ENCODE measurements around the gene LAMB1.

The LAMB1 gene

GRCh38 chr7:107995184-107996071, 7.5 kb downstream of the LAMB1 start:
- H3K9me3 ChIP-seq (replicated peaks in 1 of 11): no peaks in the 10 kb centered on the region
- no peak overlapping the region for H3K9ac ChIP-seq
- H3K36me3 ChIP-seq: no peaks in the 10 kb centered on the region
- H3K27me3 ChIP-seq: no peaks in the 10 kb centered on the region
- no peaks in the 10 kb centered on the region for H4K20me1 ChIP-seq
- H3K27ac ChIP-seq: no peak overlapping the region
- H3K4me1 ChIP-seq: peaks cover 0 to 14% (median 7%) of the 10 kb centered on the region in 10 experiments; a peak in 8 of 20 replicates
- H3K4me2 ChIP-seq: no peak overlapping the region
- no peak for TF ChIP-seq Cebpa-rat (IDR thresholded peaks at IDR 0.05)
- H3K4me3 ChIP-seq: no peak overlapping the region

- Histone ChIP-seq H3K4me2 (peak overlapping the region in 5 of 11 experiments; percentile 1 to 33 (median 5); a peak in 3 of 22 replicates), H3K4me3 (no peak overlapping the region), H3K36me3 (no peaks in the 10 kb centered on the region), H3K9me3 (replicated peaks in 1 of 11) (peaks cover 0 to 4% (median 0%) of the 10 kb centered on the region in 11 experiments; a peak in 1 of 22 replicates), H4K20me1 (no peaks in the 10 kb centered on the region), H3K27ac (no peak overlapping the region), H3K9ac (no peak overlapping the region), H3K4me1 (peaks cover 2 to 11% (median 3%) of the 10 kb centered on the region in 10 experiments; a peak in 12 of 20 replicates), H3K27me3 (no peaks in the 10 kb centered on the region)
- TF ChIP-seq Cebpa-rat (IDR thresholded peaks at IDR 0.05): no peak
Measured at GRCh38 chr7:107994421-107995030, 8.4 kb downstream of the LAMB1 start.

- no peak overlapping the region for H3K27ac ChIP-seq
- peaks cover 0 to 17% (median 9%) of the 10 kb centered on the region in 10 experiments; a peak in 11 of 20 replicates for H3K4me1 ChIP-seq
- H3K36me3 ChIP-seq: no peaks in the 10 kb centered on the region
- H3K9ac ChIP-seq: no peak overlapping the region
- no peaks in the 10 kb centered on the region for H3K27me3 ChIP-seq
- peak overlapping the region in 4 of 11 experiments; percentile 2 to 33 (median 6); a peak in 2 of 22 replicates for H3K4me2 ChIP-seq
- no peak overlapping the region for H3K4me3 ChIP-seq
- no peak for TF ChIP-seq Cebpa-rat (IDR thresholded peaks at IDR 0.05)
- H4K20me1 ChIP-seq: no peaks in the 10 kb centered on the region
- peaks cover 0 to 4% (median 0%) of the 10 kb centered on the region in 11 experiments; a peak in 1 of 22 replicates for H3K9me3 ChIP-seq (replicated peaks in 1 of 11)
Measured at GRCh38 chr7:107993891-107994291, 9.1 kb downstream of the LAMB1 start.

- TF ChIP-seq Cebpa-rat (IDR thresholded peaks at IDR 0.05): no peak
- Histone ChIP-seq H3K36me3 (no peaks in the 10 kb centered on the region), H3K4me2 (peak overlapping the region in 8 of 11 experiments; percentile 6 to 54 (median 34); a peak in 11 of 22 replicates), H3K4me1 (peaks cover 0 to 21% (median 11%) of the 10 kb centered on the region in 10 experiments; a peak in 11 of 20 replicates), H4K20me1 (no peaks in the 10 kb centered on the region), H3K27me3 (no peaks in the 10 kb centered on the region), H3K9ac (no peak overlapping the region), H3K9me3 (replicated peaks in 1 of 11) (peaks cover 0 to 4% (median 0%) of the 10 kb centered on the region in 11 experiments; a peak in 1 of 22 replicates), H3K27ac (no peak overlapping the region), H3K4me3 (no peak overlapping the region)
Measured at GRCh38 chr7:107989618-107990373, 13.2 kb downstream of the LAMB1 start.

- Histone ChIP-seq H3K27ac (no peak overlapping the region), H3K27me3 (no peaks in the 10 kb centered on the region)
- no peak for TF ChIP-seq Cebpa-rat (IDR thresholded peaks at IDR 0.05)
Measured at GRCh38 chr7:107982918-107983389, 20.0 kb downstream of the LAMB1 start.

GRCh38 chr7:107982042-107982840, 20.7 kb downstream of the LAMB1 start:
- no peaks in the 10 kb centered on the region for H4K20me1 ChIP-seq
- no peaks in the 10 kb centered on the region for H3K27me3 ChIP-seq
- H3K9me3 ChIP-seq (replicated peaks in 1 of 11): no peaks in the 10 kb centered on the region
- no peak for TF ChIP-seq Cebpa-rat (IDR thresholded peaks at IDR 0.05)
- H3K4me1 ChIP-seq: no peaks in the 10 kb centered on the region
- no peak overlapping the region for H3K4me3 ChIP-seq
- H3K27ac ChIP-seq: no peak overlapping the region
- H3K4me2 ChIP-seq: no peak overlapping the region
- H3K9ac ChIP-seq: no peak overlapping the region
- H3K36me3 ChIP-seq: no peaks in the 10 kb centered on the region

More at GRCh38 chr7:107982918-107983389, 20.0 kb downstream of the LAMB1 start:
- Histone ChIP-seq H3K4me1 (no peaks in the 10 kb centered on the region), H3K36me3 (no peaks in the 10 kb centered on the region), H3K4me2 (no peak overlapping the region), H4K20me1 (no peaks in the 10 kb centered on the region), H3K9ac (no peak overlapping the region), H3K4me3 (no peak overlapping the region), H3K9me3 (replicated peaks in 1 of 11) (no peaks in the 10 kb centered on the region)

GRCh38 chr7:107981466-107981865, 21.5 kb downstream of the LAMB1 start:
- no peak for TF ChIP-seq Cebpa-rat (IDR thresholded peaks at IDR 0.05)
- Histone ChIP-seq H3K9me3 (replicated peaks in 1 of 11) (peaks cover 0 to 3% (median 0%) of the 10 kb centered on the region in 11 experiments; a peak in 1 of 22 replicates), H3K27ac (no peak overlapping the region), H3K4me2 (no peak overlapping the region), H3K27me3 (no peaks in the 10 kb centered on the region), H3K4me3 (no peak overlapping the region), H3K9ac (no peak overlapping the region), H3K36me3 (no peaks in the 10 kb centered on the region), H3K4me1 (no peaks in the 10 kb centered on the region), H4K20me1 (no peaks in the 10 kb centered on the region)

GRCh38 chr7:107980671-107981190, 22.2 kb downstream of the LAMB1 start:
- Histone ChIP-seq H3K9ac (no peak overlapping the region), H3K36me3 (no peaks in the 10 kb centered on the region), H4K20me1 (no peaks in the 10 kb centered on the region)

More at GRCh38 chr7:107980671-107981190, 22.2 kb downstream of the LAMB1 start:
- Histone ChIP-seq H3K4me1 (no peaks in the 10 kb centered on the region), H3K4me3 (no peak overlapping the region), H3K4me2 (no peak overlapping the region), H3K9me3 (replicated peaks in 1 of 11) (peaks cover 0 to 7% (median 0%) of the 10 kb centered on the region in 11 experiments; a peak in 1 of 22 replicates), H3K27ac (no peak overlapping the region), H3K27me3 (no peaks in the 10 kb centered on the region)
- no peak for TF ChIP-seq Cebpa-rat (IDR thresholded peaks at IDR 0.05)
